ENCODE measurements around the gene GALC.
"Not testable (repeated sequence)": the region's sequence is repeated elsewhere in the genome, so short reads cannot be mapped to it uniquely, and the experiment has no call there.

GALC gene

GRCh38 chr14:87992718-87993628 is at the start of gene GALC:
Gene GALC, minus strand, starts transcription at chr14:87993182. Its CDS starts 18 bp downstream, at chr14:87993164.
- peak; percentile 64 for DNase-seq

- no peak for DNase-seq
These were observed 47.2 kb upstream of the GALC start for GRCh38 chr14:88040146-88040545.

- no peak for DNase-seq
These were observed 46.2 kb upstream of the GALC start for GRCh38 chr14:88039197-88039596.

GRCh38 chr14:88037325-88037724 is 44.3 kb upstream of the GALC start:
- DNase-seq, result no peak

GRCh38 chr14:88036422-88036821 is 43.4 kb upstream of the GALC start:
- no peak for DNase-seq

- no peak for DNase-seq
These were observed 41.1 kb upstream of the GALC start for GRCh38 chr14:88034076-88034475.

- no peak for DNase-seq
These were observed 39.4 kb upstream of the GALC start for GRCh38 chr14:88032373-88032772.

- DNase-seq, result no peak
These were observed 37.9 kb upstream of the GALC start for GRCh38 chr14:88030892-88031291.

- DNase-seq, result no peak
These were observed 37.1 kb upstream of the GALC start for GRCh38 chr14:88030079-88030478.

- DNase-seq, result no peak
These were observed 36.5 kb upstream of the GALC start for GRCh38 chr14:88029500-88029899.

GRCh38 chr14:88026890-88027289 is 33.9 kb upstream of the GALC start:
- no peak for DNase-seq

- no peak for DNase-seq
These were observed 32.3 kb upstream of the GALC start for GRCh38 chr14:88025313-88025712.

GRCh38 chr14:88024252-88025086 is 31.5 kb upstream of the GALC start:
- DNase-seq, result not testable (repeated sequence)

GRCh38 chr14:88023658-88024187 is 30.7 kb upstream of the GALC start:
- DNase-seq, result no peak

GRCh38 chr14:88017535-88017934 is 24.6 kb upstream of the GALC start:
- no peak for DNase-seq

- DNase-seq, result no peak
These were observed 23.8 kb upstream of the GALC start for GRCh38 chr14:88016768-88017167.

- DNase-seq, result no peak
These were observed 20.9 kb upstream of the GALC start for GRCh38 chr14:88013750-88014349.

GRCh38 chr14:88012495-88012894 is 19.5 kb upstream of the GALC start:
- no peak for DNase-seq

GRCh38 chr14:88010331-88010730 is 17.3 kb upstream of the GALC start:
- no peak for DNase-seq

GRCh38 chr14:88009486-88009885 is 16.5 kb upstream of the GALC start:
- DNase-seq, result no peak

- DNase-seq, result no peak
These were observed 15.2 kb upstream of the GALC start for GRCh38 chr14:88008039-88008742.

- DNase-seq, result no peak
These were observed 14.6 kb upstream of the GALC start for GRCh38 chr14:88007608-88008007.
